WERI-Rb-1 (cell line): ENCODE results near the gene FGF3.

Source experiments
- DNase-seq: peaks from one replicate; pipeline ENCODE4 v3.0.0-alpha.2; 2020
- H3K27ac ChIP-seq: fragments of 250-450 bp; sonication (Bioruptor Pico); 2 replicates; pipeline ENCODE4 v1.5.1; 2020; ENCODE audit warnings: mild to moderate bottlenecking, moderate library complexity
- H3K27me3 ChIP-seq: fragments of 250-450 bp; sonication (Bioruptor Pico); 2 replicates; pipeline ENCODE4 v1.5.1; 2021; ENCODE audit warnings: mild to moderate bottlenecking, low read depth, moderate library complexity; ENCODE audit not compliant: insufficient read depth, severe bottlenecking
- H3K36me3 ChIP-seq: fragments of 250-450 bp; sonication (Bioruptor Pico); 2 replicates; pipeline ENCODE4 v1.5.1; 2020; ENCODE audit warnings: mild to moderate bottlenecking, moderate library complexity
- H3K4me3 ChIP-seq: 2 replicates; pipeline ENCODE4 v1.5.1; 2011; ENCODE audit warnings: low read depth, mild to moderate bottlenecking, control low read depth, low read length
- H3K9me3 ChIP-seq: fragments of 250-450 bp; sonication (Bioruptor Pico); 2 replicates; pipeline ENCODE4 v1.5.1; 2021; ENCODE audit warnings: mild to moderate bottlenecking, moderate library complexity; ENCODE audit not compliant: severe bottlenecking
- CTCF ChIP-seq: IDR thresholded peaks from 2 replicates; pipeline ENCODE4 v1.5.1; 2011; ENCODE audit warnings: low read depth, mild to moderate bottlenecking, control low read depth, inconsistent platforms, low read length

The FGF3 gene

GRCh38 chr11:69830086-69830485 lies 10.9 kb upstream of the FGF3 start:
- Histone ChIP-seq H3K27me3 (peaks cover 6% of the 10 kb centered on the region), H3K4me3 (no peak overlapping the region), H3K27ac (no peak overlapping the region), H3K36me3 (no peaks in the 10 kb centered on the region), H3K9me3 (peaks cover 5% of the 10 kb centered on the region)
- DNase-seq = no peak
- TF ChIP-seq CTCF = no peak

GRCh38 chr11:69828971-69829344 lies 9.7 kb upstream of the FGF3 start:
- Histone ChIP-seq H3K27ac (no peak overlapping the region), H3K27me3 (peaks cover 16% of the 10 kb centered on the region), H3K9me3 (peaks cover 5% of the 10 kb centered on the region), H3K36me3 (no peaks in the 10 kb centered on the region), H3K4me3 (no peak overlapping the region)
- DNase-seq = no peak
- TF ChIP-seq CTCF = no peak

- DNase-seq = no peak
- TF ChIP-seq CTCF = no peak
- peaks cover 5% of the 10 kb centered on the region for H3K9me3 ChIP-seq
- H3K27ac ChIP-seq = no peak overlapping the region
- H3K27me3 ChIP-seq = peaks cover 21% of the 10 kb centered on the region
- no peak overlapping the region for H3K4me3 ChIP-seq
- no peaks in the 10 kb centered on the region for H3K36me3 ChIP-seq
Measured at GRCh38 chr11:69828276-69828970, 9.2 kb upstream of the FGF3 start.

- no peak for TF ChIP-seq CTCF
Measured at GRCh38 chr11:69826773-69827172, 7.6 kb upstream of the FGF3 start.

GRCh38 chr11:69825941-69826340 lies 6.7 kb upstream of the FGF3 start:
- H3K36me3 ChIP-seq = no peaks in the 10 kb centered on the region
- H3K27me3 ChIP-seq = peaks cover 46% of the 10 kb centered on the region
- no peak overlapping the region for H3K4me3 ChIP-seq
- TF ChIP-seq CTCF = no peak
- H3K27ac ChIP-seq = no peak overlapping the region
- H3K9me3 ChIP-seq = peaks cover 5% of the 10 kb centered on the region
- no peak for DNase-seq

More at GRCh38 chr11:69826773-69827172, 7.6 kb upstream of the FGF3 start:
- Histone ChIP-seq H3K4me3 (no peak overlapping the region), H3K27ac (no peak overlapping the region), H3K9me3 (peaks cover 5% of the 10 kb centered on the region), H3K27me3 (peaks cover 37% of the 10 kb centered on the region), H3K36me3 (no peaks in the 10 kb centered on the region)
- DNase-seq = no peak
